Measurements from ENCODE around the gene NPM1.
"Not testable (repeated sequence)": the region's sequence is repeated elsewhere in the genome, so short reads cannot be mapped to it uniquely, and the experiment has no call there.

NPM1 gene

DNA sequence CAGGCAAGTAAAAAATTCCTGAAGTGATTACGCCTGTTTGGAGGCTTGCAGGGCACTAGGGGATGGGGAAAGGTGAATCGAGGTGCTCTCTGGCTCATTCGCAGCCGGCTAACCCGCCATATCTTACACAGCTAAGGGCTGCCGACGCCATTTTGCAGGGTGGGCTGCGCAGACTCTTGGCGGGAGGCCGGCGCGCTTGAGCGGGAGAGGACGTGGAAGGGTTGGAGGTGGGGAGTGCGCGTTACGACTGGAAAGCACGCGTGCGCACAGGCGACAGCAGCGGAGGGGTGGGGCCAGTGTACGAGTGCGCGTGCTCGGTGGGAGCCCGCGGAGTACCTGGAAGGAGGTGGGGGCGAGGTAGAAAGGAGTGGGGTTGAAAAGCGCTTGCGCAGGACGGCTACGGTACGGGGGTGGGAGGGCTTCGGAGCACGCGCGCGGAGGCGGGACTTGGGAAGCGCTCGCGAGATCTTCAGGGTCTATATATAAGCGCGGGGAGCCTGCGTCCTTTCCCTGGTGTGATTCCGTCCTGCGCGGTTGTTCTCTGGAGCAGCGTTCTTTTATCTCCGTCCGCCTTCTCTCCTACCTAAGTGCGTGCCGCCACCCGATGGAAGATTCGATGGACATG, at the start of gene NPM1:
Gene NPM1, plus strand, starts transcription at position 505 of the 625 bp plus-strand sequence. Its CDS starts 100 bp downstream, at position 605.
- DNase-seq (ENCODE audit: low read depth): peak; percentile 97

DNA sequence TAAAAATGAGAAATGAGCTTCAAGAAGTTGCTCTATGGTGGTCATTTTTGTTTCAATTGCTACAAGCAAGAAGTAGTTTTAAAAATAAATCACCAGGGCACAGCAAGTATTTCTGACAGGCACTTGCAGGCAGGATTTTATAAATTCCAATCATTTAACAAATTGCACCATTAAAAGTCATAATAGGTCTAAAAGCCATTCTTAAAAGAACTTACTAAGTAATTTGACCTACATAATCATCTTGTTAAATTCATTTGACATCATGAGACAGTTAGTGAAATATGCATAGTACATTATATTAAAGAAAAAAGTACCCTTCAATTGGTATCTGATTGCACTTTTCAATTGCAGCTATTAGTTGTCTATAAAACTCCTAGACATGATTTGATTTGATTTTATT, 47.6 kb upstream of the NPM1 start:
- DNase-seq (ENCODE audit: low read depth): no peak

- DNase-seq (ENCODE audit: low read depth): no peak
These were observed 47.2 kb upstream of the NPM1 start for GRCh38 chr5:171340491-171340890.

DNA sequence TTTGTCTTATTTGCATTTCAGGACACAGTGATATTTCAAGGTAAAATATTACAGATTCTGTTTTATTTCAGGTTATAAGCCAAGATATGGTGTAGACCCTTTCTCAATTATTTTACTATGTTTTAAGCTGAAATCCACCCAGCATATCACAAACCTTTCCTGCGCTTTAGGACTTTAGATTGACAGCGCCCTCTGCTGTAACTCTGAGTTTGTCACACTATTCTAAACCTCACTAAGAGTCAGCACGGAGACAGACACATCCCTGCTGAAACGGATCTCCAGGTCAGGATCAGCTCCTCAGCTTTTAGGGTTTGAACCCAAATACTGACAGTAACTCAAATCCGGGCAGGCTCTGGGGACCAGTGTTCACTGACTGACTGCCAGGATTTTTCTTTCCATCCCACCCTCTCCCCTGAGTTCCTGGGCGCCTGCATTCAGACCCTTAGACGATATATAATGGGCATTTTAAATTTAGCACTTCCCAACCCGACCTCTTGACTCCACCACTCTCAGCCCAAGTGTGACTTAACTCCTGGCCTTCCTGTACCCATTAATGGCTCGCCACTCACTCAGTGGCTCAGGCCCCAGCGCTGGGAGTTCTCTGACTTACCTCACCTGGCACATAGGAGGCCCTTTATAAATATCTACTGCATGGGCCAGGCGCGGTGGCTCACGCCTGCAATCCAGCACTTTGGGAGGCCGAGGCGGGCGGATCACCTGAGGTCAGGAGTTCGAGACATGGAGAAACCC, 45.1 kb upstream of the NPM1 start:
- DNase-seq (ENCODE audit: low read depth): peak; percentile 5

- no peak for DNase-seq (ENCODE audit: low read depth)
These were observed 42.6 kb upstream of the NPM1 start for GRCh38 chr5:171344936-171345608.

DNA sequence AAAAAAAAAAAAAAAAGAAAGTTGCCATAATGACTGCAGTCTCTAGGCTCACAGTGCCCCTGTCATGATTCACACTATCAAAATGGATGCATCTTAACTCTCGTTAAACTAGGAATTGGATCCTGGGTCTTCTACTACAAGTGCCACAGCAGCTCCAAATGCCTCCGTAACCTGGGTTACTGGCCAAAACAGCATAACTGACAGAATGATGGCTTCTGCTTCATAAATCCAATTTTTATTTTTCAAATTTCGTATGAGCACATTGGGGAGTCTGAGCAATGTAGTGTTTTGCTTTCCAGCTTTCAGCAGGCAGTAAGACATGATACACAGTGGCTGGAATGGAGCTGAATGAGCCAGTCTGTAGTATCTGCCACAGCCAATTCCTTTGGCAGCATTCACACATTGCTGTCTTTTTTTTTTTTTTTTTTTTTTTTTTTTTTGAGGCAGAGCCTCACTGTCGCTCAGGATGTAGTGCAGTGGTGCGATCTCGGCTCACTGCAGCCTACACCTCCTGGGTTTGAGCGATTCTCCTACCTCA, 36.0 kb upstream of the NPM1 start:
- DNase-seq (ENCODE audit: low read depth): no peak

DNA sequence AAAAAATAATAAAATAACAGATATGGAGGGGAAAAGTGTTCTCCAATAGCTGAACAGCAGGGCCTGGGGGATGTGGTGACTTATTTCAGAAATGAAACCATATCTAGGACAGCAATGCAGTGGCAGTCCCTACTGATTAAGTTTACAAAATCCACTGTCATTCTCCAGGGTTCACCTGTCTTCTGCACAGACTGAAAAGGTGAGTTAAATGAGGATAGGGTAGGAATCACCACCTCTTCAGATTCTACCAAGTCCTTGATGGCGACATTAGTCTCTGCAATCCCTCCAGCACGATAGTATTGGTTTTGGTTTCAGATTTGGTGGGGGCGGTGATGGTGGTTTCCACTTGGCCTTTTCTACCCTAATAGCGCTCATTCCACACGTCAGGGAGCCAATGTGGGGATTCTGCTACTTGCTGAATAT, 32.3 kb upstream of the NPM1 start:
- DNase-seq (ENCODE audit: low read depth): peak; percentile 17

GRCh38 chr5:171357843-171358242, 29.8 kb upstream of the NPM1 start:
- DNase-seq (ENCODE audit: low read depth): no peak

DNA sequence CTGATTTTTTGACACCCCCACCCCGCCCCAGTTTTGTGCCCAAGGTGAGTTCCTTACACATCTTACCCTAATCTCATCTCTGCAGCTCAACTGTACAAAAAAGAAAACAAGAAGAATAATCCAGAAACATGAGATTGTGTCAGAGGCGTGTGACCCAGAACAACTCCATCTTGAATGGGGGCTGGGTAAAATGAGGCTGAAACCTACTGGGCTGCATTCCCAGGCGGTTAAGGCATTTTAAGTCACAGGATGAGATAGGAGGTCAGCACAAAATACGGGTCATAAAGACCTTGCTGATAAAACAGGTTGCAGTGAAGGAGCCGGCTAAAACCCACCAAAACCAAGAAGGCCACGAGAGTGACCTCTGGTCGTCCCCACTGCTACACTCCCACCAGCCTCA, 26.5 kb upstream of the NPM1 start:
- not testable (repeated sequence) for DNase-seq (ENCODE audit: low read depth)

DNA sequence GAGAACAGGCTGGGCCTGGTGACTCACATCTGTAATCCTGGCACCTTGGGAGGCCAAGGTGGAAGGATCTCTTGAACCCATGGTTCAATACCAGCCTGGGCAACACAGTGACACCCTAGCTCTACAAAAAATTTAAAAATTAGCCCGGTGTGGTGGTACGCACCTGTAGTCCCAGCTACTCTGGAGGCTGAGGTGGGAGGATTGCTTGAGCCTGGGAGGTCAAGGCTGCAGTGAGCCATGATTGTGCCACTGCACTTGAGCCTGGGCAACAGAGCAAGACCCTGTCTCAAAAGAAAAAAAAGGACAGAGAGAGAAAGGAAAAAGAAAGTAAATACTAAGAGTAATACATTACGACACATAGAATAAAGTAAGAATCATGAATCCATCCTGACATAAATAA, 24.4 kb upstream of the NPM1 start:
- DNase-seq (ENCODE audit: low read depth): not testable (repeated sequence)

- DNase-seq (ENCODE audit: low read depth): no peak
These were observed 23.8 kb upstream of the NPM1 start for GRCh38 chr5:171363846-171364245.

DNA sequence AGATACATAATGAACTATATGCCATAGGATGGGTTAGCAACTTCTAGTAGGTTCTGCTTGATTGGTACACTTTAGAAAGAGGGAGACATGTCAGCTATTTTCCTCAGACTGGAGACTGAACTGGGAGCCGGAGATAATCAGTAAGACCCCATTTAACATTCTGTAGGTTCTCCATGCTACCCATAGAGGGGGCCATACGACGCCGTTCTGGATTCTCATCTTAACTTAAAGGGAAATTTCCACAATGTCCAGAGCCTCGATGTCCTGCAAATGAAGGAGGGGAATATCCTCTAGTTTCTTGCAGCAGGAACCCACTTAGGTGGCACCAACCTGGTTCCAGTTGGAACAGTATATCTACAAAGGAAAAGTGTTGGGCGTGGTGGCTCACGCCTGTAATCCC, 22.3 kb upstream of the NPM1 start:
- no peak for DNase-seq (ENCODE audit: low read depth)

DNA sequence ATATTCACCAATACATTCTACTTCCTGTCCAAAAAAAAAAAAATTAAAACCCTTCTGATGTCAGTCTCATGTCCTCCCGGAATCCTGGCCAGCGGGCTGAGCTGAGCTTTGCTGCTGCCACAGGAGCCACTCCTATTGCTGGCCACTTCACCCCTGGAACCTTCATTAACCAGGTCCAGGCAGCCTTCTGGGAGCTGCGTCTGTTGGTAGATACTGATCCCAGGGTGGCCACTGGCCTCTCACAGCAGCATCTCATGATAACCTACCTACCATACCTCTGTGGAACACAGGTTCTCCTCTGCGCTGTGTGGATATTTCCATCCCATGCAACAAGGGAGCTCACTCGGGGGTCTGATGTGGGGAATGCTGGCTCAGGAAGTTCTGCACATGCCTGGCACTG, 21.0 kb upstream of the NPM1 start:
- DNase-seq (ENCODE audit: low read depth): no peak

GRCh38 chr5:171367424-171368370, 20.0 kb upstream of the NPM1 start:
- DNase-seq (ENCODE audit: low read depth): no peak

DNA sequence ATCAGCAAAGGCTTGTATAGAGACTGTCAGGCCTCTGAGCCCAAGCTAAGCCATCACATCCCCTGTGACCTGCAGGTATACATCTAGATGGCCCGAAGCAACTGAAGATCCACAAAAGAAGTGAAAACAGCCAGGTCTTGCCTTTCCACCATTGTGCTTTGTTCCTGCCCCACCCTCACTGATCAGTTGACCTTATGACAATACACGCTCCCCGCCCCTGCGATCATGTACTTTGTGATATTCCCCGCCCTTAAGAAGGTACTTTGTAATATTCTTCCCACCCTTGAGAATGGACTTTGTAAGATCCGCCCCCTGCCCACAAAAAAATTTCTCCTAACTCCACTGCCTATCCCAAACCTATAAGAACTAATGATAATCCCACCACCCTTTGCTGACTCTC, 18.6 kb upstream of the NPM1 start:
- no peak for DNase-seq (ENCODE audit: low read depth)

GRCh38 chr5:171369898-171370297, 17.8 kb upstream of the NPM1 start:
- no peak for DNase-seq (ENCODE audit: low read depth)

DNA sequence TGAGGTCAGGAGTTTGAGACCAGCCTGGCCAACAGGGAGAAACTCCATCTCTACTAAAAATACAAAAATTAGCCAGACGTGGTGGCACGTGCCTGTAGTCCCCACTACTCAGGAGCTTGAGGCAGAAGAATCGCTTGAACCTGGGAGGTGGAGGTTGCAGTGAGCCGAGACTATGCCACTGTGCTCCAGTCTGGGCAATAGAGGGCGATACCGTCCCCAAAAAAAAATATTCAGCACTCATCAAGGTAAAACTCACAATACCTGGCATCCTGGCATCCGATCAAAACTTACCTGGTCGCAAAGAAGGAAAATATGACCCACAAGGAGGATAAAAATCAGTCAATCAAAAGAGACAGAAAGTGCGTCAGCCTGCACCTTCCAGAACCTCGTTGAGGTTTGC, 16.8 kb upstream of the NPM1 start:
- not testable (repeated sequence) for DNase-seq (ENCODE audit: low read depth)

GRCh38 chr5:171371326-171371725, 16.3 kb upstream of the NPM1 start:
- no peak for DNase-seq (ENCODE audit: low read depth)

- no peak for DNase-seq (ENCODE audit: low read depth)
These were observed 7.7 kb upstream of the NPM1 start for GRCh38 chr5:171379961-171380360.

- not testable (repeated sequence) for DNase-seq (ENCODE audit: low read depth)
These were observed 3.2 kb upstream of the NPM1 start for GRCh38 chr5:171384416-171384815.

- DNase-seq (ENCODE audit: low read depth): not testable (repeated sequence)
These were observed 2.6 kb upstream of the NPM1 start for GRCh38 chr5:171384999-171385398.

All from activated T-cell treated with anti-CD3 and anti-CD28 coated beads for 48 hours (primary cell).